Astrocyte of the spinal cord (primary cell): ENCODE measurements around the gene POC1B.

Experiments used
- DNase-seq: peaks from one replicate; pipeline ENCODE4 v3.0.0; 2011; ENCODE audit warnings: low read depth, low spot score
- H3K4me3 ChIP-seq: 2 replicates; pipeline ENCODE4 v1.5.1; 2011; ENCODE audit warnings: low read depth, mild to moderate bottlenecking, low read length, moderate library complexity
- in situ Hi-C: cut with HindIII; loops from 2 replicates; pipeline ENCODE4 v1.10.0; 2017; ENCODE audit warnings: low sequenced_read_pairs
- TF ChIP-seq, protein P1 (sequence below): IDR thresholded peaks from 2 replicates; pipeline ENCODE4 v1.5.1; 2012; ENCODE audit warnings: low read depth, mild to moderate bottlenecking, low read length, inconsistent platforms

POC1B gene

DNA sequence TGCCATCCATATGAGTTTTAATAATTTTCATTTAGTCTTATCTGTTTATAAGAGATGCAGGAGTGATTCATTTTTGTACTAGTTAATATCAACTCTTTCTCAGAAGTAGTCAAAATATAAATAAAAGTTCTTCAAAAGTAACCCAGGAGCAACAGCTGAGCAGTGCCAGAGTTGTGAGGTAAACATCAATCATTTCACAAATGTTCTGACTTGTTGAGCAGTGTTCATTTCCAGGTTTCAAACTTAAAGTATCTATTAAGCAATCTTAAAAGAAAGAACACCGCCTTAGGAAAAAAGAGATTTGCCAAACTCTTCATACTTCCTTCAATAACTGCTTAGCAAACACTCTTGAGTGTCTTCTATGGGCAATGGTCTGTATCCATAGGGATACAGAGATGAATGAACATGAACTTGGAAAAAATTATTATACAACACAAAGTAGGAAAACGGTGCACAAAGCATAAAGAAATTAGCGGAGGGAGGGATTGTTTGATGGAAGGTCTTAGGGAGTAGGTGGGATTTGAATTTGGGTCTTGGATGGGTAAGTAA is 41.9 kb upstream of the POC1B start:
- TF ChIP-seq, protein P1, sequence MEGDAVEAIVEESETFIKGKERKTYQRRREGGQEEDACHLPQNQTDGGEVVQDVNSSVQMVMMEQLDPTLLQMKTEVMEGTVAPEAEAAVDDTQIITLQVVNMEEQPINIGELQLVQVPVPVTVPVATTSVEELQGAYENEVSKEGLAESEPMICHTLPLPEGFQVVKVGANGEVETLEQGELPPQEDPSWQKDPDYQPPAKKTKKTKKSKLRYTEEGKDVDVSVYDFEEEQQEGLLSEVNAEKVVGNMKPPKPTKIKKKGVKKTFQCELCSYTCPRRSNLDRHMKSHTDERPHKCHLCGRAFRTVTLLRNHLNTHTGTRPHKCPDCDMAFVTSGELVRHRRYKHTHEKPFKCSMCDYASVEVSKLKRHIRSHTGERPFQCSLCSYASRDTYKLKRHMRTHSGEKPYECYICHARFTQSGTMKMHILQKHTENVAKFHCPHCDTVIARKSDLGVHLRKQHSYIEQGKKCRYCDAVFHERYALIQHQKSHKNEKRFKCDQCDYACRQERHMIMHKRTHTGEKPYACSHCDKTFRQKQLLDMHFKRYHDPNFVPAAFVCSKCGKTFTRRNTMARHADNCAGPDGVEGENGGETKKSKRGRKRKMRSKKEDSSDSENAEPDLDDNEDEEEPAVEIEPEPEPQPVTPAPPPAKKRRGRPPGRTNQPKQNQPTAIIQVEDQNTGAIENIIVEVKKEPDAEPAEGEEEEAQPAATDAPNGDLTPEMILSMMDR = no peak
- no peak for DNase-seq
- H3K4me3 ChIP-seq = no peak overlapping the region
- in situ Hi-C loops = no loop called here

DNA sequence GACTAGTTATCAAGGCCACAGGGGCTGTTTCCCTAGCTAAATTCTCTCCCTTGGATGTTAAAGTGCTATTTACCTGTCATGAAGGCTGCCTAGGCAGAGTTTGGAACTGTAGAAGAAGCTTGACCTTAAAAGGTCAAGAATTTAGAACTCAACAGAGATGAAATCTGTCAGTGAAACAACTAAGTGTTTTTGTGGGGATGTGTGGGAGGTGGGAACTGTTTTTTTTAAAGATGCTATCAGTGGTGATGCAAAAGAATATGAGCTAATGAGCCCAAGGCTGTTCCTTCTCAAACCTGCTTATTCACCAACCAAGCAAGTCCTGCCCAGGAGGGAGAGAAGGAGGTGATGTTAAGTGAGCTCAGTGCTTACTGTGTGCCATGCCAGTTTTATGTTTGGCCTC is 40.8 kb upstream of the POC1B start:
- in situ Hi-C loops = no loop called here
- no peak overlapping the region for H3K4me3 ChIP-seq
- TF ChIP-seq, protein P1 = no peak
- DNase-seq = no peak

DNA sequence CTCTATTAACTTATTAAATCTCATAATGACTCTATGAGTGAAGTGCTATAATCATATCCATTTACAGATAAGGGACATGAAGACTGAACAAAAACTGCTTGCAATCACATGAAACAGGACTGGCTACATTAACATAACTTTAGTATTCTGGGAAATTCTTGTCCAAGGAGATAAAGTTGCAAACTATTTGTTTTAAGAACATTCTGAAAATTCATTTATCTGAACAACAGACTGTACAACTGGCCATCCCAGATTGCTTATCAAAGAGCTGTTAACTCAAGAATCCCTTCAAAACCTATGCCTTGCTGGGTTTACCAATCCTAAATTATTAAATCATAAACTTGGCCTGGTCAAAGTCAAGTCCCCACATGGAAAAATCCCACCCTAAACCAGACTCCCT is 39.2 kb upstream of the POC1B start:
- no peak overlapping the region for H3K4me3 ChIP-seq
- TF ChIP-seq, protein P1 = no peak
- in situ Hi-C loops = no loop called here
- DNase-seq = no peak

DNA sequence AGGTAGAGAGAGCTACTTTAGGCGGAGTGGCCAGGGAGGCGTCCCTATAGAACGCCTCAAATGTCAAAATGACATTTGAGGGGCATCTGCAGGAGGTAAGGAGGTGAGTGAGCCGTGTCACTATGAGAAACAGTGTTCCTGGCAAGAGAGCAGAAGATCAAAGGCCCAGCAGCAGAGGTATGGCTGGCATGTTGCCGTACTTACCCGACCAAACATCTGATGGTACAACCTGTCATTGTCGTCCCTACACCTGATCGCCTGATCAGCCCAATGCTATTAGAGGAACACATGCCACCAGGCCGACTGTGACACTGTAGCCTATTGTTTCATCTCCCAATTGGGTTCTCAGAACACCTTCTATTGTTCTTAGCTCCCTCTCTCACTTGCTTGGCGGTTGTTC is 33.9 kb upstream of the POC1B start:
- DNase-seq = no peak
- in situ Hi-C loops = no loop called here
- TF ChIP-seq, protein P1 = no peak
- H3K4me3 ChIP-seq = no peak overlapping the region

DNA sequence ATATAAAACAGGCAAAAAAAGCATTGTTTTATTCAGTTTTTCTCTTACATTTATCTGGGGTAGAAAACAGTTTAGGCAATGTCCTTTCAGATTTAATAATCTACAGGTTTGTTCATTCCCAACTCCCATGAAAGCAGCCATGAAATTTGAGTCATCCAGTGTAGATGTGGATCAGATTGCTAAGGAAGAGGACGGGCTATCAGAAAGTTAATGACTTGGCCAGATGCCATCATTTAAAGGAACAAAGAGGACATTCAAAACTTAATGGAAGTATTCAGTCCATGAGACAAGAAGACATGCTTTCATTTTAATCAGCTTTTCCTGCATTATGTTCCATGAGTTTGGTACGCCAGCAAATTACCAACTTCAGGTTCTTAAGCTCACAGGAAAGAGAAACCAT is 31.1 kb upstream of the POC1B start:
- DNase-seq = peak; percentile 28
- no peak overlapping the region for H3K4me3 ChIP-seq
- TF ChIP-seq, protein P1 = no peak
- in situ Hi-C loops = no loop called here

DNA sequence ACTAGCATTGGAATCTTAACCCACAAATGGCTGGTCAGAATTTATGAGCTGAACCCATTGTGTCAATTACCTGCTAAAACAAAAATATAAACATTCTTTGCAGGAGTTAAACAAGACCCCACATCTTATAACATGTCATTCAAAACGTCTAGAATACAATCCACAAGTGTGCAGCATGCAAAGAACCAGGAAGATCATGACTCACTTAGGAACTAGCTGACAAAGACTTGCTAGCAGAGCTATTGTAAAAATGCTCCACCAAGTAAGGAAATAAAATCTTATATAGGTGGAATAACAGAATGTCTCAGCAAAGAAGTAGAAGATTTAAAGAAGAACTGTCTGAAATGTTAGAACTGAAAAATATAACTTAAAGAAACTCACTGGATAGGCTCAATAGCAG is 26.5 kb upstream of the POC1B start:
- TF ChIP-seq, protein P1 = no peak
- H3K4me3 ChIP-seq = no peak overlapping the region
- in situ Hi-C loops = no loop called here
- peak; percentile 30 for DNase-seq

DNA sequence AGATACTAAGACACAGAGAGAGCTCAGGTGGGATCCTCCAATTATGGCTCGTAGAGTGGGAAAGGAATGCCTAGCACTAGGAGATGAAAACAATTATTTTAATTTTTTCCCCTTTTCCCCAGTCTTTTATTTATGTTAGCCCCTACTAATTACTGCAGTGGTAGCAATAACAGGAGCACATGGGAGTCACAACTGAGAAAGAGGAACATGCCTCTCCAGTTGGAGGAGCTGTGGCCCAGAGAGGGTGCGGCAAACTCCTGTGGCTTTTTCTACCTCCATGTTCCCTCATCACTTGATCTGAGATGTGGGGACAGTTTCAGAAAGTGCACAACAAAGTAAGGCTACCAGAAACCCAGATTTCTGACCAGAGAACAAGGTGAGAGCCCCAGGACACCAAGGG is 25.9 kb upstream of the POC1B start:
- in situ Hi-C loops = no loop called here
- no peak for DNase-seq

More for the DNA sequence above, 25.9 kb upstream of the POC1B start:
- TF ChIP-seq, protein P1 = no peak
- H3K4me3 ChIP-seq = no peak overlapping the region
